Large intestine (tissue), 3 donors: ENCODE results near the gene FRMPD2. TPM values are rescaled to one million over a fixed set of nuclear protein-coding genes. Genes with fewer than 3 reads are reported as not detected.
"Not testable (repeated sequence)": the region's sequence is repeated elsewhere in the genome, so short reads cannot be mapped to it uniquely, and the experiment has no call there.

Experiments
- DNase-seq, 2 donors: peaks; one replicate each; pipeline versions ENCODE4 v3.0.0 to v3.0.0-alpha.2; 2013
- H3K27ac ChIP-seq: one replicate; pipeline ENCODE4 v1.5.1; 2013; ENCODE audit warnings: low read length
- H3K27me3 ChIP-seq: 2 replicates; pipeline ENCODE4 v1.6.1; 2013; ENCODE audit warnings: low read length; ENCODE audit not compliant: control insufficient read depth, insufficient read depth
- H3K36me3 ChIP-seq: 2 replicates; pipeline ENCODE4 v1.6.1; 2013; ENCODE audit warnings: low read length; ENCODE audit not compliant: control insufficient read depth, insufficient read depth
- H3K4me1 ChIP-seq: one replicate; pipeline ENCODE4 v1.6.1; 2013; ENCODE audit warnings: low read length; ENCODE audit not compliant: control insufficient read depth, insufficient read depth
- H3K4me3 ChIP-seq: one replicate; pipeline ENCODE4 v1.5.1; 2013; ENCODE audit warnings: low read length
- H3K9me3 ChIP-seq: one replicate; pipeline ENCODE4 v1.6.1; 2013; ENCODE audit warnings: mild to moderate bottlenecking, low read depth, low read length, moderate library complexity; ENCODE audit not compliant: control insufficient read depth
- WGBS: methylation state at CpG from one replicate; pipeline ENCODE4 v1.1.5; 2013; ENCODE audit warnings: low lambda C conversion rate; ENCODE audit not compliant: insufficient coverage; 5-methylcytosine and 5-hydroxymethylcytosine counted together
- polyA plus RNA-seq: library from polyadenylated mRNA; unstranded; fragments of 120-200 nt; gene quantifications from one replicate; pipeline ENCODE4 v1.2.1, GENCODE V29; 2013

Gene FRMPD2
- polyA plus RNA-seq, 1 donor, result 0.06 TPM

DNA sequence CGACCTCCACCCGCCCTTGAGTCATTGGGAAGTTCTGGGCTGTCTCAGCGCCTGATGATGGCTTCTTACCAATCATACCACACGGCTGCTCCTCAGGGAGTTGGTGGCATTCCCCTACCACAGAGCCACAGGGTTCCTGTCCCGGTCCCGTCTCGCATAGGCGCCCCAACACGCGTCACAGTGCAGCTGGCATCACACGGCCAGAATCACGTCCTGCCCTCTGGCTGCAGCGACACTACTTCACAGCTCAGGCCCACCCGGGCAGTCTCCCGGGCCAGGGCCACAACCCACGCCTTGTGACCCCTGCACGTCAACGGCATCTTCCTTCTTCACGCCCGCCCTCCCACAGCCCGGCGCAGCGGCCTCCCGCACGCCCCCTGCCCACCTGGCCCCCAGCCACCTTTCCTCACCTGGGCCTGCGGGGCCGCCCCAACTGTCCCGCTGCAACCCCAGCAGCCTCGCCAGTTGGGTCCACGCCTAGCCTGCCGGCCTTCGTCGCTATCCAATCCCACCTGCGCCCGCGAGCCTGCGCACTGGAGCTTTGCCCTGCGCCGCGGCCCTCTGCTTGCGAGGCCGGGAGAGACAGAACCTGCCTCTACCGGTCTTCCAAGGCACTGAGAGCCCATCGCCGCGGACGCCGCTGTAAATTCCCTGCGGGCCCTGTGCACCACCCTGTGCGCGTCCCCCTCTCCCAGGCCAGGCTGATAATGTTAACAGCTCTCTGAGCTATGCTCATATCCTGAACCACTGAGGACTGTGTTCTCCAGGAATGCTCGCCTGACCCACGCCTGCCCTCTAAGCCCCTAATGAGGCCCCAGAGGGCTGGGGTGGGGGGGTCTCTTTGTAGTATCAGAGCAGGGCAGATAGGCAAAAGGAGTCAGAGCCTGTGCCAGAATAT, 134.3 kb downstream of the FRMPD2 start:
- H3K27ac ChIP-seq, H3K4me3 ChIP-seq: not testable (repeated sequence)

DNA sequence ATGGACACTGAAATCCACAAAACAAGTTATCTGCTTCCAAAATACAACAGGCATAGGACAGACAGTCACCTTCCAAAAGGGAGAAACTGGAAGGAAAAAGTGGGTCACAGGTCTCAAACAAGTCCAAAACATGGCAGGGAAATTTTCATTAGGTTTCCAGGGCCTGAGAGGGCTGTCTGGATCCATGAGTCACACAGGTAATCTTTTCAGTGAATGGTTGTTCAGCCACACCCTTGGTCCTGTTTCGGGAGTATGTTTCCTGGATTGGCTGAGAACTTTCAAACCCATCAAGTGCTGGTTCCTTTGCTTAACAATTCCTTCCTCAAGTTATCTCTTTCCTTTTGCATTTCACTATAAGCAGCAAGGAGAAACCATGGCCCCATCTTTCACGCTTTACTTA, 145.5 kb downstream of the FRMPD2 start:
- H3K4me3 ChIP-seq, H3K4me1 ChIP-seq, H3K27ac ChIP-seq, H3K36me3 ChIP-seq, H3K27me3 ChIP-seq, H3K9me3 ChIP-seq, DNase-seq: not testable (repeated sequence)
- no CpG with 5 or more reads among the region's 2 CpGs for WGBS

More for the DNA sequence above, 134.3 kb downstream of the FRMPD2 start:
- WGBS, result no CpG with 5 or more reads among the region's 53 CpGs
- not testable (repeated sequence) for H3K9me3 ChIP-seq, H3K27me3 ChIP-seq, H3K36me3 ChIP-seq, DNase-seq, H3K4me1 ChIP-seq

- H3K4me1 ChIP-seq, H3K27ac ChIP-seq, H3K27me3 ChIP-seq, H3K4me3 ChIP-seq, DNase-seq, H3K36me3 ChIP-seq, H3K9me3 ChIP-seq: not testable (repeated sequence)
- WGBS, result no CpG with 5 or more reads among the region's 2 CpGs
These were observed 148.2 kb downstream of the FRMPD2 start for GRCh38 chr10:48126251-48126650.

DNA sequence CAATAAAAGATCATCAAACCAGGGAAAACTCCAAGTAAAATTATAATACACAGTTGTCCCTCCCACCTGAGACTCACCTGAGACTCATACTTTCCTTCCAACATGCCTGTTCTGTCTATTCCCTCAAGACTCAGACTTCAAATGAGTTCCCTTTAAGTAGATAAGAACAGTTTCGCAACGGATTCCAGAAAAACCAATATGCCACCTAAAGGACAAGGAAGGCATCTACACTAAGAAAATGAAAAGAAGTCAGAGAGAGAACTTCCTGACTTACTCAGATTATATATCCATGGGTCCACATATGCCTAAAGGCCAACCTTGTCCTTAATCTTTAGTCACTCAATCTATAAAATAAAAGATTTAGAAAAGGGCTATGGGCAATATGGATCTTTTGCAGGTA, 148.9 kb downstream of the FRMPD2 start:
- no CpG with 5 or more reads among the region's 2 CpGs for WGBS
- not testable (repeated sequence) for H3K36me3 ChIP-seq, DNase-seq, H3K27ac ChIP-seq, H3K4me3 ChIP-seq, H3K4me1 ChIP-seq, H3K27me3 ChIP-seq, H3K9me3 ChIP-seq

DNA sequence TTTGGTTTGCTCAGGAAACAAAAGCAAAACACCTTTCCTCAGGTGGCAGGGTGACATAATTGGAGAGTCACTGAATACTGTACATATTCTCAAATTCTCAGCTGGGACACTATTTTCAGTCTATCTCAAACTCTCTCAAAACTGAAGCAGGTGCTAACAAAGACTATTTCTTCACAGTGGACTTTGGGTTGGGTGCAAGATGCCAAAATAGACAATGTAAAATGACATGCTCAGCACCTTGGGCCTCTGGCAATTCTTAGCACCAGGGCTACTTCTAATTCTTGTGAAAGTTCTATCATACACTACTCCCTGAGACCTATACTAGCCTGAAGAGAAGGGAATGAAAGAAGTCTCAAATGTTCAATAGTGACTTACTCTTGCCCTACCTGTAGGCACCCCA, 151.9 kb downstream of the FRMPD2 start:
- DNase-seq, H3K27ac ChIP-seq, H3K4me3 ChIP-seq: not testable (repeated sequence)

GRCh38 chr10:48110277-48110676, 164.2 kb downstream of the FRMPD2 start:
- not testable (repeated sequence) for H3K4me1 ChIP-seq, H3K27ac ChIP-seq, DNase-seq, H3K4me3 ChIP-seq, H3K9me3 ChIP-seq, H3K27me3 ChIP-seq, H3K36me3 ChIP-seq
- WGBS, result no CpG with 5 or more reads among the region's 3 CpGs

More for the DNA sequence above, 151.9 kb downstream of the FRMPD2 start:
- H3K27me3 ChIP-seq, H3K9me3 ChIP-seq, H3K4me1 ChIP-seq, H3K36me3 ChIP-seq: not testable (repeated sequence)

Other genes with a start within 250 kb of the FRMPD2 start
- 40.6 TPM for gene MAPK8, start 32.0 kb upstream of the FRMPD2 start, polyA plus RNA-seq